ENCODE results near the gene PALLD. TPM values are rescaled to one million over a fixed set of nuclear protein-coding genes. Genes with fewer than 3 reads are reported as not detected.

The PALLD gene
- total RNA-seq, 1 experiment from 2014 or later, result 23.7 TPM

- no peaks in the 10 kb centered on the region for H3K27me3 Mint-ChIP-seq (ENCODE audit: low read depth)
- POLR2A ChIA-PET, result no interaction called here
- CTCF ChIA-PET, result no interaction called here
- DNase-seq (ENCODE audit: low spot score) (no peak), ATAC-seq (no peak)
- H3K27ac Mint-ChIP-seq, result no peak overlapping the region
- H3K36me3 Mint-ChIP-seq, result no peaks in the 10 kb centered on the region
- TF ChIP-seq CREB1 (CRISPR knock-in tag; IDR thresholded peaks at IDR 0.05) (no peak), ATF6 (CRISPR knock-in tag; IDR thresholded peaks at IDR 0.05) (no peak), ETV6 (CRISPR knock-in tag; IDR thresholded peaks at IDR 0.05) (no peak), ZMAT4 (CRISPR knock-in tag; IDR thresholded peaks at IDR 0.05) (no peak), E2F1 (CRISPR knock-in tag; IDR thresholded peaks at IDR 0.05) (no peak), ZNF512 (CRISPR knock-in tag; IDR thresholded peaks at IDR 0.05; ENCODE audit: borderline replicate concordance) (no peak), E2F5 (CRISPR knock-in tag; IDR thresholded peaks at IDR 0.05) (no peak)
- H3K4me3 Mint-ChIP-seq, result no peak overlapping the region
- peaks cover 4% of the 10 kb centered on the region for H3K4me1 Mint-ChIP-seq
- no peaks in the 10 kb centered on the region for H3K9me3 Mint-ChIP-seq
Observed at GRCh38 chr4:168527560-168527959, 30.7 kb downstream of the PALLD start.

- H3K4me3 Mint-ChIP-seq, result no peak overlapping the region
- CTCF ChIA-PET, result interaction anchor here (1.1 kb wide), 1 partner anchor 393 kb away, joined by 3 read pairs; no protein-coding TSS in a partner anchor
Observed at GRCh38 chr4:168528131-168528949, 31.5 kb downstream of the PALLD start.

More at GRCh38 chr4:168528131-168528949, 31.5 kb downstream of the PALLD start:
- Mint-ChIP-seq H3K27ac (no peak overlapping the region), H3K36me3 (no peaks in the 10 kb centered on the region), H3K4me1 (no peaks in the 10 kb centered on the region), H3K9me3 (no peaks in the 10 kb centered on the region), H3K27me3 (ENCODE audit: low read depth) (no peaks in the 10 kb centered on the region)
- POLR2A ChIA-PET, result no interaction called here
- DNase-seq (ENCODE audit: low spot score) (no peak), ATAC-seq (no peak)
- TF ChIP-seq ZNF512 (CRISPR knock-in tag; IDR thresholded peaks at IDR 0.05; ENCODE audit: borderline replicate concordance), result no peak
- TF ChIP-seq ZBTB21 (CRISPR knock-in tag; IDR thresholded peaks at IDR 0.05; ENCODE audit: borderline replicate concordance), result no peak
- no peak for TF ChIP-seq RELA (CRISPR knock-in tag; IDR thresholded peaks at IDR 0.05; ENCODE audit: borderline replicate concordance)
- no peak for TF ChIP-seq ZMAT4 (CRISPR knock-in tag; IDR thresholded peaks at IDR 0.05)
- TF ChIP-seq SMAD3 (CRISPR knock-in tag; IDR thresholded peaks at IDR 0.05; ENCODE audit: borderline replicate concordance), result no peak
- TF ChIP-seq ZNF138 (CRISPR knock-in tag; conservative IDR thresholded peaks at IDR 0.05), result no peak
- no peak for TF ChIP-seq ATF6 (CRISPR knock-in tag; IDR thresholded peaks at IDR 0.05)
- no peak for TF ChIP-seq ZNF416 (CRISPR knock-in tag; IDR thresholded peaks at IDR 0.05)
- TF ChIP-seq ZNF425 (CRISPR knock-in tag; conservative IDR thresholded peaks at IDR 0.05), result no peak
- no peak for TF ChIP-seq NFYB (CRISPR knock-in tag; conservative IDR thresholded peaks at IDR 0.05; ENCODE audit: low read depth)
- no peak for TF ChIP-seq ATF3 (CRISPR knock-in tag; conservative IDR thresholded peaks at IDR 0.05)

Measured in WTC11 (cell line).